HepG2 (cell line): Measurements from ENCODE around the gene SLC35F4.

ENCODE experiments used
- CBX2 ChIP-seq, 2 experiments: fragments of 200-600 bp in 1 of 2; sonication (generic); formaldehyde crosslinking in 1 of 2; IDR thresholded peaks; 2 replicates each; pipeline versions ENCODE4 v1.7.0 to v1.8.1; 2018 to 2022; ENCODE audit warnings: low read depth in 2 of 2, low read length in 1 of 2, mild to moderate bottlenecking in 1 of 2, missing genetic modification reagents in 1 of 2
- CEBPB ChIP-seq: IDR thresholded peaks from 2 replicates; pipeline ENCODE4 v1.6.1; 2011; ENCODE audit warnings: low read depth, low read length, improper control_type of control experiment, borderline replicate concordance
- CHD2 ChIP-seq: IDR thresholded peaks from 2 replicates; pipeline ENCODE4 v1.6.1; 2011; ENCODE audit warnings: low read depth, low read length, improper control_type of control experiment
- CTCF ChIP-seq: sonication (generic); formaldehyde crosslinking; IDR thresholded peaks from 2 replicates; pipeline ENCODE4 v1.5.0; 2020; ENCODE audit warnings: mild to moderate bottlenecking, missing genetic modification reagents, moderate library complexity
- EHMT2 ChIP-seq: fragments of 200-600 bp; sonication (generic); IDR thresholded peaks from 2 replicates; pipeline ENCODE4 v1.7.0; 2017; ENCODE audit warnings: antibody characterized with exemption, low read depth, low read length, borderline replicate concordance
- GFI1 ChIP-seq: sonication (generic); formaldehyde crosslinking; IDR thresholded peaks from 2 replicates; pipeline ENCODE4 v1.5.0; 2020; ENCODE audit warnings: missing genetic modification reagents, mild to moderate bottlenecking, borderline replicate concordance
- KAT8 ChIP-seq: IDR thresholded peaks from 2 replicates; pipeline ENCODE4 v1.6.1; 2016; ENCODE audit warnings: missing genetic modification reagents, missing compliant biosample characterization
- SP1 ChIP-seq, 2 experiments: fragments of 450-650 bp in 1 of 2; sonication (generic) in 1 of 2; formaldehyde crosslinking in 1 of 2; IDR thresholded peaks; 2 replicates each; pipeline versions ENCODE4 v1.4.0 to v1.6.1; 2016 to 2020; ENCODE audit warnings: missing genetic modification reagents in 1 of 2
- ZMYM4 ChIP-seq: sonication (generic); formaldehyde crosslinking; IDR thresholded peaks from 2 replicates; pipeline ENCODE4 v1.8.1; 2023; ENCODE audit warnings: mild to moderate bottlenecking, missing genetic modification reagents
- ZNF460 ChIP-seq: sonication (generic); formaldehyde crosslinking; IDR thresholded peaks from 2 replicates; pipeline ENCODE4 v1.5.1; 2020; ENCODE audit warnings: missing genetic modification reagents, mild to moderate bottlenecking, borderline replicate concordance

GRCh38 chr14:57854571-57854970, 11.3 kb downstream of the SLC35F4 start:
- TF ChIP-seq KAT8 (CRISPR knock-in tag) (no peak), ZNF460 (CRISPR knock-in tag) (no peak), CTCF (CRISPR knock-in tag) (no peak), GFI1 (CRISPR knock-in tag) (no peak), CHD2 (no peak), CEBPB (no peak), CBX2 (IDR thresholded peaks at IDR 0.05; ENCODE audit: low read depth, low read length) (no peak), CBX2 (CRISPR knock-in tag; IDR thresholded peaks at IDR 0.05; ENCODE audit: low read depth) (no peak), SP1 (IDR thresholded peaks at IDR 0.05) (no peak), SP1 (CRISPR knock-in tag; IDR thresholded peaks at IDR 0.05) (no peak), ZMYM4 (CRISPR knock-in tag) (no peak), EHMT2 (no peak)
